WERI-Rb-1 (cell line): ENCODE data around the gene C14orf180.

Source experiments
- DNase-seq: peaks from one replicate; pipeline ENCODE4 v3.0.0-alpha.2; 2020
- H3K27ac ChIP-seq: fragments of 250-450 bp; sonication (Bioruptor Pico); 2 replicates; pipeline ENCODE4 v1.5.1; 2020; ENCODE audit warnings: mild to moderate bottlenecking, moderate library complexity
- H3K27me3 ChIP-seq: fragments of 250-450 bp; sonication (Bioruptor Pico); 2 replicates; pipeline ENCODE4 v1.5.1; 2021; ENCODE audit warnings: mild to moderate bottlenecking, low read depth, moderate library complexity; ENCODE audit not compliant: insufficient read depth, severe bottlenecking
- H3K36me3 ChIP-seq: fragments of 250-450 bp; sonication (Bioruptor Pico); 2 replicates; pipeline ENCODE4 v1.5.1; 2020; ENCODE audit warnings: mild to moderate bottlenecking, moderate library complexity
- H3K4me3 ChIP-seq: 2 replicates; pipeline ENCODE4 v1.5.1; 2011; ENCODE audit warnings: low read depth, mild to moderate bottlenecking, control low read depth, low read length
- H3K9me3 ChIP-seq: fragments of 250-450 bp; sonication (Bioruptor Pico); 2 replicates; pipeline ENCODE4 v1.5.1; 2021; ENCODE audit warnings: mild to moderate bottlenecking, moderate library complexity; ENCODE audit not compliant: severe bottlenecking
- CTCF ChIP-seq: IDR thresholded peaks from 2 replicates; pipeline ENCODE4 v1.5.1; 2011; ENCODE audit warnings: low read depth, mild to moderate bottlenecking, control low read depth, inconsistent platforms, low read length

C14orf180 gene

GRCh38 chr14:104589338-104590195, 10.0 kb downstream of the C14orf180 start:
- no peak for DNase-seq
- Histone ChIP-seq H3K36me3 (no peaks in the 10 kb centered on the region), H3K27ac (no peak overlapping the region), H3K9me3 (no peaks in the 10 kb centered on the region), H3K27me3 (no peaks in the 10 kb centered on the region), H3K4me3 (no peak overlapping the region)
- no peak for TF ChIP-seq CTCF

DNA sequence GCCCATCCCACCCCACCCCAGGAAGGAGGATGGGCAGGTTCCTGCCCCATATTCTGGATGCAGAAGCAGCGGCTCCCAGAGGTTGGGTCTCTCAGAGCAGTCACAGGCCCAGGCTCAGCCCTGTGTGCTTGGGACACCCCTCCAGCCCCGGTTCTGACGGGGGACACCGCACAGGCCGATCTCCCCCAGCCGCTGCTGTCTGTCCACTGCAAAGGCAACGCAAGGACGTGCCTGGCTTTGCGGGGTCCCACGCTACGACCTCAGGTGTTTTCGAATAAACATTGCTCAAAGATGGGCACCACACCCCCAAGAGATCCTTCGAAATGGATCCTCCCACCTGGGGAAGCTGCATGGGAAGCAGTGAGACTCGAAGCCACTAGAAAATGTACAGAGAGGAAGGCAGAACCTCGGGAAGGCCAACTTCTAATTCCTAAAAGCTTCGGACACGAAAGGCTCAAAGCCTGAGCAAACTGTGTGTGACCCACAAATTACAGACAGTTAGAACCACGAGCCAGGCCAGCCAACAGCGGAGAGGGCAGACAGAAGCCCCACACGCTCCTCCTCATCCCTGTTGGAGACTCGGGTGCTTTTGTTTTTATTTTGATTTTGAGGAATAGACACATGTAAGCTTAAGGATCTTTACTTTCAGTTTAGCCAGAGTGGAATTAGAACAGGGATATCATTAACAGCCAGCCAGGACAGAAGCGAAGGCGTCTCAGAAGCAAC, 10.8 kb downstream of the C14orf180 start:
- TF ChIP-seq CTCF: no peak
- H3K27me3 ChIP-seq: no peaks in the 10 kb centered on the region
- no peak for DNase-seq
- H3K9me3 ChIP-seq: no peaks in the 10 kb centered on the region
- H3K27ac ChIP-seq: no peak overlapping the region
- H3K4me3 ChIP-seq: no peak overlapping the region
- no peaks in the 10 kb centered on the region for H3K36me3 ChIP-seq

- no peak for TF ChIP-seq CTCF
- H3K36me3 ChIP-seq: no peaks in the 10 kb centered on the region
- no peak overlapping the region for H3K27ac ChIP-seq
- H3K4me3 ChIP-seq: no peak overlapping the region
- no peak for DNase-seq
- no peaks in the 10 kb centered on the region for H3K27me3 ChIP-seq
- no peaks in the 10 kb centered on the region for H3K9me3 ChIP-seq
Observed at GRCh38 chr14:104591031-104591430, 11.5 kb downstream of the C14orf180 start.

DNA sequence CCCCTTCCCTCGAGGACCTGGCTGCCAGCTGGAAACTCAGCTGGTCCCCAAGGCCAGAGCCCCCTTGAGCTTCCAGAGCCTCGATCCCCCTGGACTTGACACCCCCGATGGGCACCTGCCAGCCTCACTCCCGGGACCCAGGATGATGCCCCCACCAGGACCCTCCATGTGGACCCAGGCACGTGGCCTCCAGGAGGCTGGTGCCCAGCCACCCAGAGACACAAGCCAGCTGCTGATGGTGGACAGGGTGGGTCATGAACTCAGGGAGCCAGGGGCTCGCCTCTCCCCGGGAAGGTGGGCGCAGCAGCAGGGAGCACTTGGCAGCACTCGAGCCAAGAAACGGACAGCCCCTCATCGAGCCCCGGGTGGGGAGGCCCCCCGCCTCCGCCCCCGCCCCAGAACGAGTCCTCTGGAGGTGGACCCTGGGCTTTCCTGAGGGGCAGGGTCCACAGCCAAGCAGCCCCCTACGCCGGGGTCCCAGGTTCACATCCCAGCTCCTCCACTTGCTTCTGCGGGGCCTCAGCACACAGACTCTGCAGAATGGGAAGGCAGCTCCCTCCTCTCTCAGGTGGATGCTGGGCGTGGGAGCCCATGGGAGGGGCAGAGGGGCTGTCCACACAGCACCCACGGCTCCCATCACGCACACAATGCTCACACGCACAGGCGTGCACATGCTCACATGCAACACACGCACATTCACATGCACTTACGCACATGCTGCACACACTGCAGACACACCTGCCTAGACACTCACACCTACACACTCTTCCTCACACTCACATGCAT, 12.1 kb downstream of the C14orf180 start:
- Histone ChIP-seq H3K27ac (no peak overlapping the region), H3K4me3 (no peak overlapping the region), H3K36me3 (no peaks in the 10 kb centered on the region), H3K27me3 (no peaks in the 10 kb centered on the region), H3K9me3 (no peaks in the 10 kb centered on the region)
- no peak for DNase-seq
- TF ChIP-seq CTCF: no peak

- H3K9me3 ChIP-seq: no peaks in the 10 kb centered on the region
- TF ChIP-seq CTCF: no peak
Observed at GRCh38 chr14:104592292-104592672, 12.7 kb downstream of the C14orf180 start.

More at GRCh38 chr14:104592292-104592672, 12.7 kb downstream of the C14orf180 start:
- no peak for DNase-seq
- Histone ChIP-seq H3K4me3 (no peak overlapping the region), H3K27me3 (no peaks in the 10 kb centered on the region), H3K36me3 (no peaks in the 10 kb centered on the region), H3K27ac (no peak overlapping the region)
